ENCODE data around the gene PTPRD.
"Not testable (repeated sequence)": the region's sequence is repeated elsewhere in the genome, so short reads cannot be mapped to it uniquely, and the experiment has no call there.

GRCh38 chr9:9097254-9097653 is 1515.5 kb downstream of the PTPRD start:
- TF ChIP-seq CTCF, EZH2phosphoT487, EZH2 (IDR thresholded peaks at IDR 0.05): not testable (repeated sequence)

Data from neural progenitor cell (in vitro differentiated cells).